SK-N-SH treated with all-trans-retinoic acid at 6 μM for 48 hours (cell line): Measurements from ENCODE around the gene NCLN.

Experiments
- ATAC-seq: fragments of 200-7000 bp; cut with Tn5 transposase; 3 replicates; pipeline ENCODE4 v1.9.1; 2020; ENCODE audit warnings: mild to moderate bottlenecking, moderate library complexity
- ARNTL ChIP-seq: fragments of 450-650 bp; formaldehyde crosslinking; IDR thresholded peaks from 2 replicates; pipeline ENCODE4 v1.5.0; 2020; ENCODE audit warnings: low read depth, mild to moderate bottlenecking, moderate library complexity, borderline replicate concordance
- BACH2 ChIP-seq: fragments of 250-450 bp; sonication (Bioruptor Pico); IDR thresholded peaks from 2 replicates; pipeline ENCODE4 v1.9.0; 2021; ENCODE audit warnings: mild to moderate bottlenecking, borderline replicate concordance
- CSDC2 ChIP-seq: fragments of 250-450 bp; sonication (Bioruptor Pico); IDR thresholded peaks from 2 replicates; pipeline ENCODE4 v1.5.0; 2020; ENCODE audit warnings: mild to moderate bottlenecking, moderate library complexity
- ESRRG ChIP-seq: fragments of 250-450 bp; sonication (Bioruptor Pico); IDR thresholded peaks from 2 replicates; pipeline ENCODE4 v1.6.1; 2021; ENCODE audit warnings: mild to moderate bottlenecking
- GLIS3 ChIP-seq: fragments of 250-450 bp; sonication (Bioruptor Pico); IDR thresholded peaks from 2 replicates; pipeline ENCODE4 v1.5.0; 2020; ENCODE audit warnings: mild to moderate bottlenecking, moderate library complexity
- ISL1 ChIP-seq: fragments of 250-450 bp; sonication (Bioruptor Pico); IDR thresholded peaks from 2 replicates; pipeline ENCODE4 v2.1.2; 2022; ENCODE audit warnings: mild to moderate bottlenecking, moderate library complexity
- OSR1 ChIP-seq: fragments of 250-450 bp; sonication (Bioruptor Pico); IDR thresholded peaks from 2 replicates; pipeline ENCODE4 v1.8.0; 2022; ENCODE audit warnings: moderate library complexity, mild to moderate bottlenecking, inconsistent platforms
- PPARA ChIP-seq: fragments of 250-450 bp; sonication (Bioruptor Pico); IDR thresholded peaks from 2 replicates; pipeline ENCODE4 v1.5.0; 2020; ENCODE audit warnings: mild to moderate bottlenecking, borderline replicate concordance
- RARB ChIP-seq: fragments of 250-450 bp; sonication (Bioruptor Pico); IDR thresholded peaks from 2 replicates; pipeline ENCODE4 v1.8.0; 2021; ENCODE audit warnings: mild to moderate bottlenecking, moderate library complexity
- SNAI2 ChIP-seq: fragments of 250-450 bp; sonication (Bioruptor Pico); IDR thresholded peaks from 2 replicates; pipeline ENCODE4 v1.5.0; 2020; ENCODE audit warnings: mild to moderate bottlenecking, moderate library complexity
- TCF4 ChIP-seq: fragments of 250-450 bp; sonication (Bioruptor Pico); IDR thresholded peaks from 2 replicates; pipeline ENCODE4 v1.8.0; 2021; ENCODE audit warnings: mild to moderate bottlenecking, moderate library complexity, borderline replicate concordance
- TOX ChIP-seq: fragments of 250-450 bp; sonication (Bioruptor Pico); IDR thresholded peaks from 2 replicates; pipeline ENCODE4 v1.8.0; 2021; ENCODE audit warnings: mild to moderate bottlenecking, moderate library complexity, borderline replicate concordance
- ZC3H10 ChIP-seq: fragments of 250-450 bp; sonication (Bioruptor Pico); IDR thresholded peaks from 2 replicates; pipeline ENCODE4 v1.5.1; 2021; ENCODE audit warnings: mild to moderate bottlenecking, moderate library complexity
- ZFP3 ChIP-seq: fragments of 250-450 bp; sonication (Bioruptor Pico); IDR thresholded peaks from 2 replicates; pipeline ENCODE4 v1.5.0; 2020; ENCODE audit warnings: mild to moderate bottlenecking, moderate library complexity
- ZFP30 ChIP-seq: fragments of 450-650 bp; formaldehyde crosslinking; IDR thresholded peaks from 2 replicates; pipeline ENCODE4 v1.5.0; 2022; ENCODE audit warnings: mild to moderate bottlenecking, moderate library complexity
- ZNF565 ChIP-seq: fragments of 450-650 bp; formaldehyde crosslinking; conservative IDR thresholded peaks from 2 replicates; pipeline ENCODE4 v1.5.0; 2020; ENCODE audit warnings: low read depth, mild to moderate bottlenecking, moderate library complexity
- ZNF70 ChIP-seq: fragments of 450-650 bp; formaldehyde crosslinking; IDR thresholded peaks from 2 replicates; pipeline ENCODE4 v1.5.0; 2020; ENCODE audit warnings: mild to moderate bottlenecking, moderate library complexity
- ZNF8 ChIP-seq: fragments of 450-650 bp; formaldehyde crosslinking; IDR thresholded peaks from 2 replicates; pipeline ENCODE4 v1.5.0; 2020; ENCODE audit warnings: mild to moderate bottlenecking, moderate library complexity
- TF ChIP-seq, protein P1 (sequence below): fragments of 250-450 bp; sonication (Bioruptor Pico); IDR thresholded peaks from 2 replicates; pipeline ENCODE4 v1.5.1; 2021; ENCODE audit warnings: mild to moderate bottlenecking, moderate library complexity
- TF ChIP-seq, protein P2 (sequence below): fragments of 250-450 bp; sonication (Bioruptor Pico); IDR thresholded peaks from 2 replicates; pipeline ENCODE4 v1.5.0; 2020; ENCODE audit warnings: mild to moderate bottlenecking, moderate library complexity
- TF ChIP-seq, protein P3 (sequence below): fragments of 250-450 bp; sonication (Bioruptor Pico); IDR thresholded peaks from 2 replicates; pipeline ENCODE4 v1.8.0; 2020; ENCODE audit warnings: mild to moderate bottlenecking, moderate library complexity, borderline replicate concordance
- TF ChIP-seq, protein P4 (sequence below): fragments of 250-450 bp; sonication (Bioruptor Pico); IDR thresholded peaks from 2 replicates; pipeline ENCODE4 v1.5.1; 2020; ENCODE audit warnings: low read depth, mild to moderate bottlenecking, moderate library complexity
- TF ChIP-seq, protein P5 (sequence below): fragments of 250-450 bp; sonication (Bioruptor Pico); IDR thresholded peaks from 2 replicates; pipeline ENCODE4 v1.8.0; 2021; ENCODE audit warnings: low read depth, mild to moderate bottlenecking, moderate library complexity, borderline replicate concordance

Gene NCLN

DNA sequence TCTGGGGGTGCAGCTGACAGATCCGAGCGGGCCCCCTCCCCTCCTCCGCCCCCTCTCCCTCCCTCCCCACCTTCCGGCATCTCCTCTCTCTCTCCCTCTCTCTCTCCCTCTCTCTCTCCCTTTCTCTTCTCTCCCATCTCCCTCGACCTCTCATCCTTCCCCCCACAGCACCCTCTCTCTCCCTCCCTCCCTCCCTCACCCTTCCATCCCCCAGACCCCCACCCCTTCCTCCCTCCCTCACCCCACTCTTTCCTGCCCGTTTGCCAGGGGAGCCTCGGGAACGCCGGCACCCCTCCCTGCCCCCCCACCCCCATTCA, 39.4 kb downstream of the NCLN start:
- TF ChIP-seq ZFP30 (no peak), TOX (CRISPR knock-in tag) (no peak), ARNTL (no peak), ESRRG (no peak), ZNF70 (CRISPR knock-in tag) (no peak), SNAI2 (CRISPR knock-in tag) (no peak), ZNF565 (CRISPR knock-in tag) (no peak)
- TF ChIP-seq, protein P1, sequence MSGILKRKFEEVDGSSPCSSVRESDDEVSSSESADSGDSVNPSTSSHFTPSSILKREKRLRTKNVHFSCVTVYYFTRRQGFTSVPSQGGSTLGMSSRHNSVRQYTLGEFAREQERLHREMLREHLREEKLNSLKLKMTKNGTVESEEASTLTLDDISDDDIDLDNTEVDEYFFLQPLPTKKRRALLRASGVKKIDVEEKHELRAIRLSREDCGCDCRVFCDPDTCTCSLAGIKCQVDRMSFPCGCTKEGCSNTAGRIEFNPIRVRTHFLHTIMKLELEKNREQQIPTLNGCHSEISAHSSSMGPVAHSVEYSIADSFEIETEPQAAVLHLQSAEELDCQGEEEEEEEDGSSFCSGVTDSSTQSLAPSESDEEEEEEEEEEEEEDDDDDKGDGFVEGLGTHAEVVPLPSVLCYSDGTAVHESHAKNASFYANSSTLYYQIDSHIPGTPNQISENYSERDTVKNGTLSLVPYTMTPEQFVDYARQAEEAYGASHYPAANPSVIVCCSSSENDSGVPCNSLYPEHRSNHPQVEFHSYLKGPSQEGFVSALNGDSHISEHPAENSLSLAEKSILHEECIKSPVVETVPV (CRISPR knock-in tag) = no peak
- TF ChIP-seq, protein P2, sequence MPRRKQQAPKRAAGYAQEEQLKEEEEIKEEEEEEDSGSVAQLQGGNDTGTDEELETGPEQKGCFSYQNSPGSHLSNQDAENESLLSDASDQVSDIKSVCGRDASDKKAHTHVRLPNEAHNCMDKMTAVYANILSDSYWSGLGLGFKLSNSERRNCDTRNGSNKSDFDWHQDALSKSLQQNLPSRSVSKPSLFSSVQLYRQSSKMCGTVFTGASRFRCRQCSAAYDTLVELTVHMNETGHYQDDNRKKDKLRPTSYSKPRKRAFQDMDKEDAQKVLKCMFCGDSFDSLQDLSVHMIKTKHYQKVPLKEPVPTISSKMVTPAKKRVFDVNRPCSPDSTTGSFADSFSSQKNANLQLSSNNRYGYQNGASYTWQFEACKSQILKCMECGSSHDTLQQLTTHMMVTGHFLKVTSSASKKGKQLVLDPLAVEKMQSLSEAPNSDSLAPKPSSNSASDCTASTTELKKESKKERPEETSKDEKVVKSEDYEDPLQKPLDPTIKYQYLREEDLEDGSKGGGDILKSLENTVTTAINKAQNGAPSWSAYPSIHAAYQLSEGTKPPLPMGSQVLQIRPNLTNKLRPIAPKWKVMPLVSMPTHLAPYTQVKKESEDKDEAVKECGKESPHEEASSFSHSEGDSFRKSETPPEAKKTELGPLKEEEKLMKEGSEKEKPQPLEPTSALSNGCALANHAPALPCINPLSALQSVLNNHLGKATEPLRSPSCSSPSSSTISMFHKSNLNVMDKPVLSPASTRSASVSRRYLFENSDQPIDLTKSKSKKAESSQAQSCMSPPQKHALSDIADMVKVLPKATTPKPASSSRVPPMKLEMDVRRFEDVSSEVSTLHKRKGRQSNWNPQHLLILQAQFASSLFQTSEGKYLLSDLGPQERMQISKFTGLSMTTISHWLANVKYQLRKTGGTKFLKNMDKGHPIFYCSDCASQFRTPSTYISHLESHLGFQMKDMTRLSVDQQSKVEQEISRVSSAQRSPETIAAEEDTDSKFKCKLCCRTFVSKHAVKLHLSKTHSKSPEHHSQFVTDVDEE (CRISPR knock-in tag) = no peak
- ATAC-seq = no peak

DNA sequence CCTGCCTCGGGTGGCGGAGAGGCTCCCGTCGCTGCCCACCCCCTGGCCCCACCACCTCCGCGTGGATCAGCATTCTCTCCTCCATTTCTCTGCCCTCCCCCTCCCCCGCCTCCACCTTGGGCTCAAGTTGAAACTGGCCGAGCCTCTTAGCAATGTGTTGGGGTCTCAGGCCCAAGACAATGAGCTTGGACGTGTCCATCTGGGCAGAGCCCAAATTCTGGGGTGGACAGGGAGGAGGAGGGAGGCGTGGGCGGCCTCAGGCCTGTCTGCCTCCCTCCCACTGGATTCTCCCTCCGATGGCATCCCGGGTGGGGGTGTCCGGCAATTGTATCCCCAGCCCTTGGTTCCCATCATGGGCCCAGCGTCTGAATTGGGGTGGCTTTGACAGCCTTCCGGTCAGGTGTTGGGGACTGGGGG, 40.0 kb downstream of the NCLN start:
- TF ChIP-seq TOX (CRISPR knock-in tag) = no peak
- no peak for TF ChIP-seq ISL1
- TF ChIP-seq ZC3H10 (CRISPR knock-in tag) = no peak
- TF ChIP-seq ZFP3 (CRISPR knock-in tag) = no peak
- no peak for TF ChIP-seq ZNF565 (CRISPR knock-in tag)
- no peak for TF ChIP-seq PPARA (CRISPR knock-in tag)
- no peak for TF ChIP-seq CSDC2 (CRISPR knock-in tag)
- no peak for TF ChIP-seq ZNF70 (CRISPR knock-in tag)
- TF ChIP-seq, protein P3, sequence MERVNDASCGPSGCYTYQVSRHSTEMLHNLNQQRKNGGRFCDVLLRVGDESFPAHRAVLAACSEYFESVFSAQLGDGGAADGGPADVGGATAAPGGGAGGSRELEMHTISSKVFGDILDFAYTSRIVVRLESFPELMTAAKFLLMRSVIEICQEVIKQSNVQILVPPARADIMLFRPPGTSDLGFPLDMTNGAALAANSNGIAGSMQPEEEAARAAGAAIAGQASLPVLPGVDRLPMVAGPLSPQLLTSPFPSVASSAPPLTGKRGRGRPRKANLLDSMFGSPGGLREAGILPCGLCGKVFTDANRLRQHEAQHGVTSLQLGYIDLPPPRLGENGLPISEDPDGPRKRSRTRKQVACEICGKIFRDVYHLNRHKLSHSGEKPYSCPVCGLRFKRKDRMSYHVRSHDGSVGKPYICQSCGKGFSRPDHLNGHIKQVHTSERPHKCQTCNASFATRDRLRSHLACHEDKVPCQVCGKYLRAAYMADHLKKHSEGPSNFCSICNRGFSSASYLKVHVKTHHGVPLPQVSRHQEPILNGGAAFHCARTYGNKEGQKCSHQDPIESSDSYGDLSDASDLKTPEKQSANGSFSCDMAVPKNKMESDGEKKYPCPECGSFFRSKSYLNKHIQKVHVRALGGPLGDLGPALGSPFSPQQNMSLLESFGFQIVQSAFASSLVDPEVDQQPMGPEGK (CRISPR knock-in tag) = no peak
- no peak for TF ChIP-seq ESRRG
- no peak for TF ChIP-seq OSR1
- no peak for TF ChIP-seq TCF4 (CRISPR knock-in tag)
- TF ChIP-seq GLIS3 = no peak
- no peak for TF ChIP-seq SNAI2 (CRISPR knock-in tag)
- TF ChIP-seq, protein P2 (CRISPR knock-in tag) = no peak
- TF ChIP-seq, all 23 proteins: peak for 0

DNA sequence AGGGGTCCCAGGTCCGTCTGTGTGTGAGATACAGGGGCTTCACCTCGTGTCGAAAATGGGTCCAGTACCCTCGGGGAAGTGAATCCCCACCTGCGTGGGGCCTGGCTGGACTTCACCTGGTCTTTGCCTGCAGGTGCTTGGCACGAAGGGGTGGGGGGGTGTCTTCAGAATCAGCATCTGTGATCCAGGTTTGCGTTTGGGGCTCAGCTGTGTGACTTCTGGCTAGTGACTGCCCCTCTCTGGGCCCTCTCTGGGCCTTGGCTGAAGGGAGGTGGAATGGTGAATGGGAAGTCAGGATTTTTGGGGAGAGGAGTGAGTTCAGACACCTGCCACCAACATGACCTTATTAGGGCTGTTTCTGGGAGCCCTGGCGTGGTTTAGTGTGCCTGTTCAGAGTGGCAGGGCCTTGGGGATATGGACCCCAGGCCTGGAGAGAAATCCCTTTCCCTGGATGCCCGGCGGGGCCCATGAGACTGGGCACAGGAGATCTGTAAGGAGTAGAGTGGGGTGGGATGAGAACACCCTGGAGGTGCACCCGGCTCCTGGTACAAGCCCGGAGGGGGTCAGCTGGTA, 41.4 kb downstream of the NCLN start:
- ATAC-seq = no peak
- TF ChIP-seq, protein P4, sequence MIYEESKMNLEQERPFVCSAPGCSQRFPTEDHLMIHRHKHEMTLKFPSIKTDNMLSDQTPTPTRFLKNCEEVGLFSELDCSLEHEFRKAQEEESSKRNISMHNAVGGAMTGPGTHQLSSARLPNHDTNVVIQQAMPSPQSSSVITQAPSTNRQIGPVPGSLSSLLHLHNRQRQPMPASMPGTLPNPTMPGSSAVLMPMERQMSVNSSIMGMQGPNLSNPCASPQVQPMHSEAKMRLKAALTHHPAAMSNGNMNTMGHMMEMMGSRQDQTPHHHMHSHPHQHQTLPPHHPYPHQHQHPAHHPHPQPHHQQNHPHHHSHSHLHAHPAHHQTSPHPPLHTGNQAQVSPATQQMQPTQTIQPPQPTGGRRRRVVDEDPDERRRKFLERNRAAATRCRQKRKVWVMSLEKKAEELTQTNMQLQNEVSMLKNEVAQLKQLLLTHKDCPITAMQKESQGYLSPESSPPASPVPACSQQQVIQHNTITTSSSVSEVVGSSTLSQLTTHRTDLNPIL (CRISPR knock-in tag) = no peak
- no peak for TF ChIP-seq ESRRG
- no peak for TF ChIP-seq BACH2
- no peak for TF ChIP-seq ZNF8
- TF ChIP-seq, protein P1 (CRISPR knock-in tag) = no peak
- TF ChIP-seq SNAI2 (CRISPR knock-in tag) = no peak
- TF ChIP-seq CSDC2 (CRISPR knock-in tag) = no peak
- TF ChIP-seq ARNTL = no peak
- TF ChIP-seq ZFP30 = no peak
- no peak for TF ChIP-seq GLIS3
- no peak for TF ChIP-seq OSR1
- TF ChIP-seq, protein P5, sequence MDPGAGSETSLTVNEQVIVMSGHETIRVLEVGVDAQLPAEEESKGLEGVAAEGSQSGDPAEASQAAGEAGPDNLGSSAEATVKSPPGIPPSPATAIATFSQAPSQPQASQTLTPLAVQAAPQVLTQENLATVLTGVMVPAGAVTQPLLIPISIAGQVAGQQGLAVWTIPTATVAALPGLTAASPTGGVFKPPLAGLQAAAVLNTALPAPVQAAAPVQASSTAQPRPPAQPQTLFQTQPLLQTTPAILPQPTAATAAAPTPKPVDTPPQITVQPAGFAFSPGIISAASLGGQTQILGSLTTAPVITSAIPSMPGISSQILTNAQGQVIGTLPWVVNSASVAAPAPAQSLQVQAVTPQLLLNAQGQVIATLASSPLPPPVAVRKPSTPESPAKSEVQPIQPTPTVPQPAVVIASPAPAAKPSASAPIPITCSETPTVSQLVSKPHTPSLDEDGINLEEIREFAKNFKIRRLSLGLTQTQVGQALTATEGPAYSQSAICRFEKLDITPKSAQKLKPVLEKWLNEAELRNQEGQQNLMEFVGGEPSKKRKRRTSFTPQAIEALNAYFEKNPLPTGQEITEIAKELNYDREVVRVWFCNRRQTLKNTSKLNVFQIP = no peak
- no peak for TF ChIP-seq RARB (CRISPR knock-in tag)
- no peak for TF ChIP-seq ZFP3 (CRISPR knock-in tag)
- no peak for TF ChIP-seq PPARA (CRISPR knock-in tag)

More for the DNA sequence above, 40.0 kb downstream of the NCLN start:
- no peak for ATAC-seq
